Lower leg skin (tissue), 3 donors: ENCODE measurements around the gene DNAJC4.

Experiments
- CTCF ChIP-seq, 3 donors: fragments of 450-650 bp; IDR thresholded peaks; one replicate each; pipeline ENCODE4 v1.5.1; 2016; ENCODE audit warnings: antibody characterized with exemption in 3 of 3, mild to moderate bottlenecking in 3 of 3, moderate library complexity in 2 of 3
- POLR2A ChIP-seq, 2 donors: fragments of 450-650 bp; IDR thresholded peaks; one replicate each; pipeline ENCODE4 v1.6.1; 2016 to 2017; ENCODE audit warnings: antibody characterized with exemption in 2 of 2, mild to moderate bottlenecking in 1 of 2, moderate library complexity in 1 of 2

- TF ChIP-seq POLR2A (IDR thresholded peaks at IDR 0.05) (no peak), CTCF (IDR thresholded peaks at IDR 0.05) (no peak)
These were observed 20.2 kb downstream of the DNAJC4 start for GRCh38 chr11:64250415-64251015.
